Ishikawa (cell line): Measurements from ENCODE around the gene HSP90AB1.
A peak's percentile ranks its signal among the peaks of the same experiment; 100 is the strongest.

Experiments
- CEBPB ChIP-seq: IDR thresholded peaks from 2 replicates; pipeline ENCODE4 v1.6.1; 2012
- CREB1 ChIP-seq: IDR thresholded peaks from 2 replicates; pipeline ENCODE4 v1.6.1; 2012; ENCODE audit warnings: low read depth
- EGR1 ChIP-seq: IDR thresholded peaks from 2 replicates; pipeline ENCODE4 v1.6.1; 2012
- EP300 ChIP-seq: IDR thresholded peaks from 2 replicates; pipeline ENCODE4 v1.6.1; 2012; ENCODE audit warnings: borderline replicate concordance
- FOXM1 ChIP-seq: IDR thresholded peaks from 2 replicates; pipeline ENCODE4 v1.6.1; 2012; ENCODE audit warnings: low read depth, borderline replicate concordance
- MAX ChIP-seq: IDR thresholded peaks from 2 replicates; pipeline ENCODE4 v1.6.1; 2012
- NFIC ChIP-seq: IDR thresholded peaks from 2 replicates; pipeline ENCODE4 v1.6.1; 2012
- RAD21 ChIP-seq: IDR thresholded peaks from 2 replicates; pipeline ENCODE4 v1.6.1; 2012; ENCODE audit warnings: low read depth
- REST ChIP-seq: IDR thresholded peaks from 2 replicates; pipeline ENCODE4 v1.6.1; 2012; ENCODE audit warnings: low read depth, mild to moderate bottlenecking
- TAF1 ChIP-seq: IDR thresholded peaks from 2 replicates; pipeline ENCODE4 v1.6.1; 2012; ENCODE audit warnings: low read depth, mild to moderate bottlenecking
- TCF12 ChIP-seq: IDR thresholded peaks from 2 replicates; pipeline ENCODE4 v1.6.1; 2012; ENCODE audit warnings: low read depth
- TEAD4 ChIP-seq: IDR thresholded peaks from 2 replicates; pipeline ENCODE4 v1.6.1; 2012
- USF1 ChIP-seq: IDR thresholded peaks from 2 replicates; pipeline ENCODE4 v1.6.1; 2012
- YY1 ChIP-seq: IDR thresholded peaks from 2 replicates; pipeline ENCODE4 v1.6.1; 2012; ENCODE audit warnings: low read depth
- ZBTB7A ChIP-seq: IDR thresholded peaks from 2 replicates; pipeline ENCODE4 v1.6.1; 2012; ENCODE audit warnings: low read depth

Gene HSP90AB1

GRCh38 chr6:44221291-44221960 lies 25.5 kb upstream of the HSP90AB1 start:
- TF ChIP-seq NFIC (peak; percentile 99), CEBPB (0 out of 2 replicates have a peak, but pooled peaks have one; percentile 25), ZBTB7A (peak; percentile 97), EGR1 (no peak), MAX (peak; percentile 81), TEAD4 (peak; percentile 50), FOXM1 (peak; percentile 74; the same call in 1 of the 2 replicates), TAF1 (no peak), RAD21 (peak; percentile 55; the same call in 1 of the 2 replicates), REST (no peak), YY1 (no peak), CREB1 (no peak), USF1 (0 out of 2 replicates have a peak, but pooled peaks have one; percentile 17), EP300 (peak; percentile 85), TCF12 (peak; percentile 86)

GRCh38 chr6:44221961-44222335 lies 25.0 kb upstream of the HSP90AB1 start:
- TF ChIP-seq REST (no peak), ZBTB7A (no peak; the same call in 1 of the 2 replicates), RAD21 (no peak), FOXM1 (no peak), EGR1 (no peak), USF1 (no peak), TCF12 (no peak), CEBPB (no peak), YY1 (no peak), TEAD4 (no peak), TAF1 (no peak), EP300 (no peak)

GRCh38 chr6:44222486-44223318 lies 24.2 kb upstream of the HSP90AB1 start:
- TF ChIP-seq REST (no peak), NFIC (no peak), TEAD4 (no peak), USF1 (no peak), EGR1 (no peak), FOXM1 (no peak), YY1 (no peak), CEBPB (no peak), MAX (no peak), TAF1 (no peak), CREB1 (no peak), EP300 (no peak), ZBTB7A (no peak)
